Neuronal stem cell (in vitro differentiated cells): ENCODE results near the gene DLX2.
"Not testable (repeated sequence)": the region's sequence is repeated elsewhere in the genome, so short reads cannot be mapped to it uniquely, and the experiment has no call there.

Experiments
- DNase-seq: peaks from one replicate; pipeline ENCODE4 v3.0.0-alpha.2; 2013; ENCODE audit warnings: low spot score
- H2AFZ ChIP-seq: one replicate; pipeline ENCODE4 v1.6.1; 2013; ENCODE audit warnings: mild to moderate bottlenecking, low read length, inconsistent platforms
- H2AK5ac ChIP-seq: 2 replicates; pipeline ENCODE4 v1.6.1; 2013; ENCODE audit warnings: low read depth, mild to moderate bottlenecking, inconsistent platforms, low read length, moderate library complexity, mixed read lengths
- H2BK120ac ChIP-seq: 2 replicates; pipeline ENCODE4 v1.6.1; 2013; ENCODE audit warnings: low read depth, mild to moderate bottlenecking, inconsistent platforms, low read length, moderate library complexity, mixed read lengths
- H2BK12ac ChIP-seq: one replicate; pipeline ENCODE4 v1.6.1; 2013; ENCODE audit warnings: low read length, inconsistent platforms
- H2BK15ac ChIP-seq: 2 replicates; pipeline ENCODE4 v1.6.1; 2013; ENCODE audit warnings: mild to moderate bottlenecking, low read length, inconsistent platforms, mixed read lengths
- H2BK5ac ChIP-seq: one replicate; pipeline ENCODE4 v1.6.1; 2013; ENCODE audit warnings: inconsistent platforms, mild to moderate bottlenecking, low read length, moderate library complexity
- H3K14ac ChIP-seq: one replicate; pipeline ENCODE4 v1.6.1; 2013; ENCODE audit warnings: low read length, inconsistent platforms
- H3K18ac ChIP-seq: 2 replicates; pipeline ENCODE4 v1.6.1; 2013; ENCODE audit warnings: low read length, inconsistent platforms
- H3K23ac ChIP-seq: 2 replicates; pipeline ENCODE4 v1.6.1; 2013; ENCODE audit warnings: low read depth, mild to moderate bottlenecking, mixed read lengths, low read length, inconsistent platforms; ENCODE audit not compliant: poor library complexity
- H3K27ac ChIP-seq: replicated peaks from 3 replicates; pipeline ENCODE4 v1.5.1; 2013; ENCODE audit warnings: low read length, inconsistent platforms
- H3K27me3 ChIP-seq, 3 experiments: 2 replicates each; pipeline ENCODE4 v1.6.1; 2013; ENCODE audit warnings: low read length in 3 of 3, mild to moderate bottlenecking in 2 of 3, inconsistent platforms in 1 of 3, low read depth in 1 of 3, mixed read lengths in 1 of 3, moderate library complexity in 1 of 3; ENCODE audit not compliant: control insufficient read depth in 3 of 3, insufficient read depth in 3 of 3
- H3K36me3 ChIP-seq, 2 donors: replicated peaks in 1 of 2; 2 replicates each; pipeline ENCODE4 v1.6.1; 2013; ENCODE audit warnings: low read length in 2 of 2; ENCODE audit not compliant: control insufficient read depth in 2 of 2, insufficient read depth in 2 of 2
- H3K4ac ChIP-seq: 2 replicates; pipeline ENCODE4 v1.6.1; 2013; ENCODE audit warnings: inconsistent platforms, mild to moderate bottlenecking, low read length, moderate library complexity
- H3K4me1 ChIP-seq, 2 donors: 1 replicate in 1 of 2; 2 replicates in 1 of 2; pipeline ENCODE4 v1.6.1; 2013; ENCODE audit warnings: low read length in 2 of 2, low read depth in 1 of 2; ENCODE audit not compliant: control insufficient read depth in 2 of 2, insufficient read depth in 1 of 2
- H3K4me2 ChIP-seq: one replicate; pipeline ENCODE4 v1.6.1; 2013; ENCODE audit warnings: mild to moderate bottlenecking, low read length, inconsistent platforms; ENCODE audit not compliant: insufficient read depth, poor library complexity, severe bottlenecking
- H3K4me3 ChIP-seq, 2 donors: 2 replicates each; pipeline ENCODE4 v1.5.1; 2013; ENCODE audit warnings: low read length in 2 of 2, mild to moderate bottlenecking in 2 of 2, inconsistent platforms in 1 of 2, moderate library complexity in 1 of 2
- H3K79me1 ChIP-seq: one replicate; pipeline ENCODE4 v1.6.1; 2013; ENCODE audit warnings: low read depth, mild to moderate bottlenecking, inconsistent platforms, low read length, moderate library complexity
- H3K9ac ChIP-seq: one replicate; pipeline ENCODE4 v1.6.1; 2013; ENCODE audit warnings: mild to moderate bottlenecking, low read depth, low read length, inconsistent platforms; ENCODE audit not compliant: poor library complexity
- H3K9me3 ChIP-seq, 2 donors: replicated peaks in 1 of 2; 2 replicates each; pipeline versions ENCODE3 to v1.6.1; 2013; ENCODE audit warnings: low read length in 2 of 2, mild to moderate bottlenecking in 2 of 2, inconsistent platforms in 1 of 2, low read depth in 1 of 2, mixed read lengths in 1 of 2, moderate library complexity in 1 of 2; ENCODE audit not compliant: control insufficient read depth in 2 of 2, insufficient read depth in 1 of 2
- H4K8ac ChIP-seq: one replicate; pipeline ENCODE4 v1.6.1; 2013; ENCODE audit warnings: low read depth, mild to moderate bottlenecking, inconsistent platforms, low read length, moderate library complexity
- H4K91ac ChIP-seq: one replicate; pipeline ENCODE4 v1.6.1; 2013; ENCODE audit warnings: low read length, low read depth, mild to moderate bottlenecking, inconsistent platforms; ENCODE audit not compliant: poor library complexity
- WGBS, 2 donors: extraction: QIAGEN DNeasy Blood & Tissue Kit; methylation state at CpG; one replicate each; pipeline ENCODE4 v1.1.7; 2013; ENCODE audit warnings: missing lambda C conversion rate in 2 of 2, mixed read lengths in 1 of 2; ENCODE audit not compliant: insufficient read length in 2 of 2, insufficient replicate concordance in 1 of 2; ENCODE audit errors: extremely low coverage in 2 of 2; 5-methylcytosine and 5-hydroxymethylcytosine counted together

Gene DLX2

GRCh38 chr2:172060118-172060517 lies 42.6 kb downstream of the DLX2 start:
- not testable (repeated sequence) for H4K91ac ChIP-seq, H3K27ac ChIP-seq, H3K9ac ChIP-seq, H2AFZ ChIP-seq, H3K27me3 ChIP-seq, H3K23ac ChIP-seq, H3K4me3 ChIP-seq, H4K8ac ChIP-seq, H2BK12ac ChIP-seq, H2BK120ac ChIP-seq, H2BK15ac ChIP-seq, H3K36me3 ChIP-seq, H3K4me2 ChIP-seq, DNase-seq, H2BK5ac ChIP-seq, H3K4me1 ChIP-seq, H3K4ac ChIP-seq, H2AK5ac ChIP-seq, H3K9me3 ChIP-seq, H3K14ac ChIP-seq, H3K79me1 ChIP-seq, H3K18ac ChIP-seq
- no CpG with 5 or more reads among the region's 5 CpGs for WGBS, 2 donors

GRCh38 chr2:172058660-172059059 lies 44.0 kb downstream of the DLX2 start:
- H3K4me2 ChIP-seq: no peak overlapping the region
- H4K91ac ChIP-seq: no peak overlapping the region
- no peak overlapping the region for H4K8ac ChIP-seq
- no peak overlapping the region for H2AK5ac ChIP-seq
- H3K18ac ChIP-seq: no peak overlapping the region
- H3K79me1 ChIP-seq: no peaks in the 10 kb centered on the region
- no peak overlapping the region for H3K9ac ChIP-seq
- no peak overlapping the region for H2BK5ac ChIP-seq
- no peaks in the 10 kb centered on the region for H3K36me3 ChIP-seq
- H2BK15ac ChIP-seq: no peak overlapping the region
- H3K27me3 ChIP-seq: no peaks in the 10 kb centered on the region
- no CpG with 5 or more reads among the region's 5 CpGs for WGBS, 2 donors
- no peak overlapping the region for H3K27ac ChIP-seq
- no peak overlapping the region for H3K4me3 ChIP-seq
- H3K4me1 ChIP-seq: peaks cover 0 to 8% of the 10 kb centered on the region in 2 donors
- no peak overlapping the region for H2AFZ ChIP-seq
- H3K23ac ChIP-seq: no peak overlapping the region
- H2BK120ac ChIP-seq: no peak overlapping the region
- H3K4ac ChIP-seq: no peak overlapping the region
- no peaks in the 10 kb centered on the region for H3K9me3 ChIP-seq
- no peak for DNase-seq
- H2BK12ac ChIP-seq: no peak overlapping the region
- no peak overlapping the region for H3K14ac ChIP-seq

- no peak overlapping the region for H2AFZ ChIP-seq
- no CpG with 5 or more reads among the region's 2 CpGs for WGBS, 2 donors
These were observed 46.4 kb downstream of the DLX2 start for GRCh38 chr2:172056293-172056692.

DNA sequence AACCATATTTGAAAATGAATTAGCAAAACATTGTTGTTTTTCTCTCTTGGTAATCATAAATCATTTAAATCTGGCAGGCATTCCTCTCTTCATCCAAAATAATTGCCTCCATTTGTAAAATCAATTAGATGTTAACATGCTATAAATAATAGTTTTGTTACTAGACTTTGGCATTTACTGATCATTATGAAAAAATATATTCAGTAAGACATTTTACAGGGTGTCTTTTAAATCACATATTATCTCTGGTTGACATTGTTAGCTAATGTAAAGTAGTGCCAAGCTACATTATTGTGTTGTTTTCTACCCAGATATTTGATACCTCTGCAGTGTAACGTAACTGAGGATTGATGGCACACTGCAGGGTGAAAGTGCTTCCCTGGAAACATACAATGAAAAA lies 49.2 kb downstream of the DLX2 start:
- H4K8ac ChIP-seq: no peak overlapping the region
- no peak overlapping the region for H2BK5ac ChIP-seq
- no peak overlapping the region for H4K91ac ChIP-seq
- no CpG with 5 or more reads among the region's 1 CpG for WGBS, 2 donors
- H3K27me3 ChIP-seq: no peaks in the 10 kb centered on the region
- H3K18ac ChIP-seq: no peak overlapping the region
- no peak overlapping the region for H3K14ac ChIP-seq
- no peak overlapping the region for H3K4ac ChIP-seq
- DNase-seq: no peak
- no peaks in the 10 kb centered on the region for H3K9me3 ChIP-seq
- no peak overlapping the region for H2AK5ac ChIP-seq
- H3K4me2 ChIP-seq: no peak overlapping the region
- H2BK15ac ChIP-seq: no peak overlapping the region
- H3K79me1 ChIP-seq: no peaks in the 10 kb centered on the region
- H3K27ac ChIP-seq: no peak overlapping the region
- H3K9ac ChIP-seq: no peak overlapping the region
- no peak overlapping the region for H2AFZ ChIP-seq
- H3K4me3 ChIP-seq: no peak overlapping the region
- no peaks in the 10 kb centered on the region for H3K36me3 ChIP-seq
- H3K4me1 ChIP-seq: no peaks in the 10 kb centered on the region
- H2BK120ac ChIP-seq: no peak overlapping the region
- no peak overlapping the region for H3K23ac ChIP-seq
- no peak overlapping the region for H2BK12ac ChIP-seq

More at GRCh38 chr2:172056293-172056692, 46.4 kb downstream of the DLX2 start:
- no peak overlapping the region for H3K23ac ChIP-seq
- no peaks in the 10 kb centered on the region for H3K27me3 ChIP-seq
- H3K9me3 ChIP-seq: no peaks in the 10 kb centered on the region
- H3K4me3 ChIP-seq: no peak overlapping the region
- no peak overlapping the region for H3K4me2 ChIP-seq
- H2BK12ac ChIP-seq: no peak overlapping the region
- no peak overlapping the region for H3K14ac ChIP-seq
- no peak overlapping the region for H4K91ac ChIP-seq
- H2BK120ac ChIP-seq: no peak overlapping the region
- no peak overlapping the region for H3K18ac ChIP-seq
- no peak overlapping the region for H2BK5ac ChIP-seq
- H2AK5ac ChIP-seq: no peak overlapping the region
- peaks cover 0 to 5% of the 10 kb centered on the region in 2 donors for H3K4me1 ChIP-seq
- H2BK15ac ChIP-seq: no peak overlapping the region
- no peak overlapping the region for H3K4ac ChIP-seq
- no peak overlapping the region for H3K9ac ChIP-seq
- H3K36me3 ChIP-seq: no peaks in the 10 kb centered on the region
- no peak for DNase-seq
- no peaks in the 10 kb centered on the region for H3K79me1 ChIP-seq
- H3K27ac ChIP-seq: no peak overlapping the region
- H4K8ac ChIP-seq: no peak overlapping the region
